Measurements from ENCODE around the gene CYP4A22. TPM values are rescaled to one million over a fixed set of nuclear protein-coding genes. Genes with fewer than 3 reads are reported as not detected.
"Not testable (repeated sequence)": the region's sequence is repeated elsewhere in the genome, so short reads cannot be mapped to it uniquely, and the experiment has no call there.

Gene CYP4A22
- total RNA-seq, 1 donor from 2014 or later = not detected

DNA sequence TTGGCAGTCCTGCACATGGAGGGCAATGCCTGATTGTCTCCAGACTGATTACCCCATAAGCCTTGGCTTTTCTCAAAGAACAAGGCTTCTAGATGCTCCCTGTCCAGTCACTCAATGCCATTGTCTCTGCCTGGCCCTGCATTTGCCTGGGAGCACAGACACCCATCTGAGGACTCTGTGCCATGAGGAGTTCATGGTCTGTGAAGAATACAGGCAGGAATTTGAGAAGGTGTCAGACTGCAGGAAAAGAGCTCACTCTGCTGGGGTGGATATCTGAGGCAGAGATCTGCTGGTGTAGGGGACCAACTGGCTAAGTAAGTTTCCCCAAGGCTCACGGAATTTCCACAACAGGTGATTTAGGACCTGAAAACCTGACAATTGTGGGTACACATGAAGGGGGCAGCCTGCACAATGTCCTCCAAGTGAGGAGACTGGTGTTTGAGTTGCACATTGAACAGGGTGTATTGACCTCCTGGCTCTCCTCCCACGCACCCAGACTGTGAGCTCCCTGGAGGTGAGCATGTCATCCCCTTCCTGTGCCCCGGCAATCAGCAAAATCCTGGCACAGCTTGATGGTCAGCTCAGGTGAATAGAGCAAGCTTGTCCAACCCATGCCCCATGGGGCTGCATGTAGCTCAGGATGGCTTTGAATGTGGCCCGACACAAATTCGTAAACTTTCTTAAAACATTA, 829 bp downstream of the CYP4A22 start:
- no peaks in the 10 kb centered on the region for H3K36me3 Mint-ChIP-seq (ENCODE audit: unreplicated experiment)
- no peak overlapping the region for H3K27ac Mint-ChIP-seq (ENCODE audit: unreplicated experiment)
- no peak for DNase-seq (ENCODE audit: extremely low spot score, unreplicated experiment)
- H3K9me3 Mint-ChIP-seq (ENCODE audit: unreplicated experiment) = no peaks in the 10 kb centered on the region
- H3K4me3 Mint-ChIP-seq (ENCODE audit: unreplicated experiment) = no peak overlapping the region
- H3K27me3 Mint-ChIP-seq (ENCODE audit: unreplicated experiment) = peaks cover 3% of the 10 kb centered on the region
- TF ChIP-seq, protein P1, sequence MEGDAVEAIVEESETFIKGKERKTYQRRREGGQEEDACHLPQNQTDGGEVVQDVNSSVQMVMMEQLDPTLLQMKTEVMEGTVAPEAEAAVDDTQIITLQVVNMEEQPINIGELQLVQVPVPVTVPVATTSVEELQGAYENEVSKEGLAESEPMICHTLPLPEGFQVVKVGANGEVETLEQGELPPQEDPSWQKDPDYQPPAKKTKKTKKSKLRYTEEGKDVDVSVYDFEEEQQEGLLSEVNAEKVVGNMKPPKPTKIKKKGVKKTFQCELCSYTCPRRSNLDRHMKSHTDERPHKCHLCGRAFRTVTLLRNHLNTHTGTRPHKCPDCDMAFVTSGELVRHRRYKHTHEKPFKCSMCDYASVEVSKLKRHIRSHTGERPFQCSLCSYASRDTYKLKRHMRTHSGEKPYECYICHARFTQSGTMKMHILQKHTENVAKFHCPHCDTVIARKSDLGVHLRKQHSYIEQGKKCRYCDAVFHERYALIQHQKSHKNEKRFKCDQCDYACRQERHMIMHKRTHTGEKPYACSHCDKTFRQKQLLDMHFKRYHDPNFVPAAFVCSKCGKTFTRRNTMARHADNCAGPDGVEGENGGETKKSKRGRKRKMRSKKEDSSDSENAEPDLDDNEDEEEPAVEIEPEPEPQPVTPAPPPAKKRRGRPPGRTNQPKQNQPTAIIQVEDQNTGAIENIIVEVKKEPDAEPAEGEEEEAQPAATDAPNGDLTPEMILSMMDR (IDR thresholded peaks at IDR 0.05) = no peak
- no peaks in the 10 kb centered on the region for H3K4me1 Mint-ChIP-seq (ENCODE audit: unreplicated experiment)

DNA sequence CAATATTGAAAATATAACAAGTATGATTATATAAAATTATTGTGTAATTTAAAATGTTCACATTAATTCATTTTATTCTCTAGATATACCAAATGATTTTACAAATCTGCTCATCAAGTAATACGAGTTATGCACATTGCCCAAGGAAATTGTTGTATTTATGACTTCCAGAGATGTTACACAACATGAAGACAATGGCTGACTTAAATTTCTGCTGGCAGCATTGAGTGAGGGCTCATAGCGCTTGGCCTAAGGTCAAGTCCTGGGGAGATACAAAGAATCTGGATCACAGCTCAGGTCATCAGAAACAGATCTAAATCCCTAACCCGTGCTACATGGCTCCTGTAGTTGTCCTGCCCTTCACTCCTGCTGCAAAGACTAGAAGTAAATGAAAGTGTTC, 3.1 kb downstream of the CYP4A22 start:
- not testable (repeated sequence) for H3K27me3 Mint-ChIP-seq (ENCODE audit: unreplicated experiment); DNase-seq (ENCODE audit: extremely low spot score, unreplicated experiment); H3K27ac Mint-ChIP-seq (ENCODE audit: unreplicated experiment); H3K9me3 Mint-ChIP-seq (ENCODE audit: unreplicated experiment); H3K4me3 Mint-ChIP-seq (ENCODE audit: unreplicated experiment); H3K4me1 Mint-ChIP-seq (ENCODE audit: unreplicated experiment); H3K36me3 Mint-ChIP-seq (ENCODE audit: unreplicated experiment)

DNA sequence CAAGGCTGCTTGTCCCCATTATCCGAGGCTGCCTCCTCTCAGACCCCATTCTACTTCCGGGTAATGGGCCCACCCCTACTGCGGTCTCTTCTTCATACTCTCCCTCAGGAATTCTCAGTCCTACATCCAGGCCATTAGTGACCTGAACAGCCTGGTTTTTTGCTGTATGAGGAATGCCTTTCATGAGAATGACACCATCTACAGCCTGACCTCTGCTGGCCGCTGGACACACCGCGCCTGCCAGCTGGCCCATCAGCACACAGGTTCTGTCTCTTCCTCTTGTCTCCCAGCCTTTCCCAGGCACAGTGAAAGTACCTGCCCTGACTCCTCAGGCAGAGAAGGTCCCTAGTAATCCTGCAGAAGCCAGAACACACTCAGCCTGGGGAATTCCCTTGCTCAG, 6.4 kb downstream of the CYP4A22 start:
- not testable (repeated sequence) for H3K27me3 Mint-ChIP-seq (ENCODE audit: unreplicated experiment); H3K4me1 Mint-ChIP-seq (ENCODE audit: unreplicated experiment); H3K27ac Mint-ChIP-seq (ENCODE audit: unreplicated experiment); DNase-seq (ENCODE audit: extremely low spot score, unreplicated experiment); H3K9me3 Mint-ChIP-seq (ENCODE audit: unreplicated experiment); H3K36me3 Mint-ChIP-seq (ENCODE audit: unreplicated experiment); H3K4me3 Mint-ChIP-seq (ENCODE audit: unreplicated experiment)
- TF ChIP-seq, protein P1 (IDR thresholded peaks at IDR 0.05) = peak; percentile 24

DNA sequence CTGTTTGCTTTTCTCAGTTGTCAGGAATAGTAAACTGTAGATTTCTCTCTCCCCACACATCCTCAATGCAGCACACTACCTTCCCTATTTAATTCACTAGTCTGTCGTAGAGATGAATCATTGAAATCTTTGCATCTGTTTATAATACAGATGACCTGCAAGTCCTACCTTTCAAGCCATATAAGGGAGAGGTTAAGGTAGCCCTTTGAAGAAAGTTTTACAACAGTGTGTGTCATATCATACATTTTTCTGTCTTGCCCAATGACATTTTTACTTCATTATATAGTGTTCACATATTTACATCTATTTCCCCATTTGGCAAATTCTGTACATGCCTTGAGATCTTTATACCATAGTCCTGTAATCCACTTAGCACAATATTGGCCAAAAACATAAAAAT, 9.3 kb downstream of the CYP4A22 start:
- not testable (repeated sequence) for H3K4me1 Mint-ChIP-seq (ENCODE audit: unreplicated experiment); H3K36me3 Mint-ChIP-seq (ENCODE audit: unreplicated experiment); H3K27ac Mint-ChIP-seq (ENCODE audit: unreplicated experiment); H3K4me3 Mint-ChIP-seq (ENCODE audit: unreplicated experiment); H3K27me3 Mint-ChIP-seq (ENCODE audit: unreplicated experiment); H3K9me3 Mint-ChIP-seq (ENCODE audit: unreplicated experiment); DNase-seq (ENCODE audit: extremely low spot score, unreplicated experiment)

DNA sequence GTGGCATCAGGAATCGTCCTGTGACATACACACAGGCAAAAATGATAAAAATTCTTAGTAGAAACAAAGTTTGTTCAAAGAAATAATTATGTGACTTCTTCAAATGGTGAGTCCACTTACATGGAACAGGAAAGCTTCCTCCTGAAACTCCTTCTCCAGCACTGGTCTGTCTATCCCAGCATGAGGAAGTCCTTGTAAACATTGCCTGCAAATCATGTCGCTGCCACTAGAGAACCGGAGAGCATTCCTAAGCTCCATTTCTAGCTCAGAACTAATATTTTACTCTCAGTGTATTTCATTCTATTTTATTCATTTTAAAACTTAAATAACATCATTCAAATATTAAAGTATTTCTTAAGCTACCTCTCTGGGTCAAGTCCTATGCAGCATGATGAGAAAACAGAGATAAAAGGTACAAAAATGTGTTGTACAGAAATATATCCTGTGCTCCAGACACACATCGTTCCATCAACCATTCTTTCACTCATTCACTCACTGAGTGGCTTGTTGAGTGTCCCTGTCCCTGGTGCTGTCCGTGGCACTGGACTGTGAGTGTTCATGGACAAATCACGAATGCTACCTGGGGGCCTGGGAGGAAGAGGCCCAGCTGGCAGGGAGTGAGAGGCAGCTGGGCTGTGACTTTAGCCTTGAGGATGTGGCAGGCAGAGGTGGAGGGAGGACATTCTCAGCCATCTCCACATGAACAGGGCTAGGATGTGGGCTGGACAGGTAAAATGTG, 10.0 kb downstream of the CYP4A22 start:
- DNase-seq (ENCODE audit: extremely low spot score, unreplicated experiment) = no peak
- Mint-ChIP-seq H3K4me1 (ENCODE audit: unreplicated experiment) (no peaks in the 10 kb centered on the region), H3K9me3 (ENCODE audit: unreplicated experiment) (no peaks in the 10 kb centered on the region), H3K27me3 (ENCODE audit: unreplicated experiment) (no peaks in the 10 kb centered on the region), H3K27ac (ENCODE audit: unreplicated experiment) (no peak overlapping the region), H3K4me3 (ENCODE audit: unreplicated experiment) (no peak overlapping the region), H3K36me3 (ENCODE audit: unreplicated experiment) (no peaks in the 10 kb centered on the region)
- TF ChIP-seq, protein P1 (IDR thresholded peaks at IDR 0.05) = no peak

DNA sequence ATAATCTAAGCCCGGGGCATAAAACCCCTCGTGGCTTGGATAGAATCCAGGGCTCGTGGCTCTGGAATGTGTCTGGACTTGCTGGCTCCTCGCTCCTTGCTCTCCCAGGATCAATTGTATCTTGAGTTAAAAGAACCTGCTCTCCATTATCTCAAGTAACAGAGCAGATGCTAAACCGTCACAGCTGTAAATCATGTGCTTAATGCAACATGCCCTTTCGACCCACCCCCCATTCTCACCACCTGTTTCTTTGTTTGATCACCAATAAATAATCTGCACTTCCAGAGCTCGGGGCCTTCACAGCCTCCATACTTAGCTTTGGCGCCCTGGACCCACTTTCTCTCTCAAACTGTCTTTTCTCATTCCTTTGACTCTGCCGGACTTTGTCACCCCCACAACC, 11.9 kb downstream of the CYP4A22 start:
- H3K36me3 Mint-ChIP-seq (ENCODE audit: unreplicated experiment); H3K27ac Mint-ChIP-seq (ENCODE audit: unreplicated experiment); H3K4me1 Mint-ChIP-seq (ENCODE audit: unreplicated experiment); H3K4me3 Mint-ChIP-seq (ENCODE audit: unreplicated experiment); DNase-seq (ENCODE audit: extremely low spot score, unreplicated experiment); H3K27me3 Mint-ChIP-seq (ENCODE audit: unreplicated experiment); H3K9me3 Mint-ChIP-seq (ENCODE audit: unreplicated experiment): not testable (repeated sequence)

DNA sequence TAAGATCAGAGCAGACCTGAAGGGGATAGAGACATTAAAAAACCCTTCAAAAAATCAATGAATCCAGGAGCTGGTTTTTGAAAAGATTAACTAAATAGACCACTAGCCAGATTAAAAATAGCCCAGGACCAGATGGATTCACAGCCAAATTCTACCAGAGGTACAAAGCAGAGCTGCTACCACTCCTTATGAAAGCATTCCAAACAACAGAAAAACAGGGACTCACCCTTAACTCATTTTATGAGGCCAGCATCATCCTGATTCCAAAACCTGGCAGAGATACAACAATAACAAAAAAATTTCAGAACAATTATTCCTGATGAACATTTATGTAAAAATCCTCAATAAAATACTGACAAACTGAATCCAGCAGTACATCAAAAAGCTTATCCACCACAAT, 19.2 kb downstream of the CYP4A22 start:
- DNase-seq (ENCODE audit: extremely low spot score, unreplicated experiment); H3K4me1 Mint-ChIP-seq (ENCODE audit: unreplicated experiment); H3K36me3 Mint-ChIP-seq (ENCODE audit: unreplicated experiment); H3K27me3 Mint-ChIP-seq (ENCODE audit: unreplicated experiment); H3K27ac Mint-ChIP-seq (ENCODE audit: unreplicated experiment); H3K4me3 Mint-ChIP-seq (ENCODE audit: unreplicated experiment); H3K9me3 Mint-ChIP-seq (ENCODE audit: unreplicated experiment): not testable (repeated sequence)

DNA sequence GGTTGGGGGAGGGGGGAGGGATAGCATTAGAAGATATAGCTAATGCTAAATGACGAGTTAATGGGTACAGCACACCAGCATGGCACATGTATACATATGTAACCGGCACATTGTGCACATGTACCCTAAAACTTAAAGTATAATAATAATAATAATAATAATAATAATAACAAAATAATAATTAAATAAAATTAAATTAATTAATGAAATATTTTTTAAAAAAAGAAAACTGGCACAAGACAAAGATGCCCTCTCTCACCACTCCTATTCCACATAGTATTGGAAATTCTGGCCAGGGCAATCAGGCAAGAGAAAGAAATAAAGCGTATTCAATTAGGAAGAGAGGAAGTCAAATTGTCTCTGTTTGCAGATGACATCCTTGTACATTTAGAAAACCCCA, 20.7 kb downstream of the CYP4A22 start:
- not testable (repeated sequence) for H3K27me3 Mint-ChIP-seq (ENCODE audit: unreplicated experiment); H3K4me3 Mint-ChIP-seq (ENCODE audit: unreplicated experiment); H3K9me3 Mint-ChIP-seq (ENCODE audit: unreplicated experiment); DNase-seq (ENCODE audit: extremely low spot score, unreplicated experiment); H3K27ac Mint-ChIP-seq (ENCODE audit: unreplicated experiment); H3K4me1 Mint-ChIP-seq (ENCODE audit: unreplicated experiment); H3K36me3 Mint-ChIP-seq (ENCODE audit: unreplicated experiment)
